GM12878 (cell line): ENCODE data around the gene INTS7. TPM values are rescaled to one million over a fixed set of nuclear protein-coding genes. Genes with fewer than 3 reads are reported as not detected.

Experiments used
- CREB1 ChIP-seq: IDR thresholded peaks from 2 replicates; pipeline ENCODE4 v1.6.1; 2012; ENCODE audit warnings: low read depth, mild to moderate bottlenecking, inconsistent platforms
- CUX1 ChIP-seq: IDR thresholded peaks from 2 replicates; pipeline ENCODE4 v1.6.1; 2012; ENCODE audit warnings: improper control_type of control experiment, low read depth, low read length; ENCODE audit not compliant: insufficient replicate concordance
- E2F8 ChIP-seq: fragments of 450-650 bp; IDR thresholded peaks from 2 replicates; pipeline ENCODE4 v1.6.1; 2018; ENCODE audit warnings: mild to moderate bottlenecking, low read depth, moderate library complexity; ENCODE audit not compliant: partially characterized antibody
- ESRRA ChIP-seq: IDR thresholded peaks from 2 replicates; pipeline ENCODE4 v1.6.1; 2012; ENCODE audit warnings: mild to moderate bottlenecking, low read length, improper control_type of control experiment
- KAT2A ChIP-seq: conservative IDR thresholded peaks from 2 replicates; pipeline ENCODE4 v1.6.1; 2011; ENCODE audit warnings: low read depth, low read length; ENCODE audit not compliant: control insufficient read depth
- MXI1 ChIP-seq: fragments of 150-350 bp; IDR thresholded peaks from 2 replicates; pipeline ENCODE4 v1.6.1; 2011; ENCODE audit warnings: low read depth, mild to moderate bottlenecking, inconsistent platforms, low read length, improper control_type of control experiment
- MYB ChIP-seq: fragments of 150-350 bp; IDR thresholded peaks from 2 replicates; pipeline ENCODE4 v1.6.1; 2014; ENCODE audit warnings: mild to moderate bottlenecking, low read depth, low read length, borderline replicate concordance
- RELB ChIP-seq: fragments of 450-650 bp; IDR thresholded peaks from 2 replicates; pipeline ENCODE4 v1.6.1; 2017; ENCODE audit warnings: low read depth, mild to moderate bottlenecking, moderate library complexity
- SIN3A ChIP-seq: IDR thresholded peaks from 2 replicates; pipeline ENCODE4 v1.6.1; 2012; ENCODE audit warnings: low read depth, low read length, improper control_type of control experiment
- SMAD5 ChIP-seq: IDR thresholded peaks from 2 replicates; pipeline ENCODE4 v1.6.1; 2016; ENCODE audit warnings: antibody characterized with exemption, low read depth
- STAT1 ChIP-seq: fragments of 450-650 bp; conservative IDR thresholded peaks from 2 replicates; pipeline ENCODE4 v1.6.1; 2014; ENCODE audit warnings: antibody characterized with exemption, mild to moderate bottlenecking
- SUZ12 ChIP-seq: fragments of 200-600 bp; sonication (generic); IDR thresholded peaks from one replicate; pipeline ENCODE4 v1.6.1; 2018; ENCODE audit warnings: antibody characterized with exemption, mild to moderate bottlenecking; ENCODE audit not compliant: unreplicated experiment
- ZBTB40 ChIP-seq: fragments of 450-650 bp; IDR thresholded peaks from 2 replicates; pipeline ENCODE4 v1.6.1; 2016; ENCODE audit warnings: mild to moderate bottlenecking, moderate library complexity, borderline replicate concordance
- ZNF384 ChIP-seq: IDR thresholded peaks from 2 replicates; pipeline ENCODE4 v1.6.1; 2012; ENCODE audit warnings: low read depth, mild to moderate bottlenecking, low read length, improper control_type of control experiment, borderline replicate concordance
- polyA plus RNA-seq, 11 experiments: library from polyadenylated mRNA; depleted of rRNA in 4 of 11; unstranded in 6 of 11; stranded (reverse) in 5 of 11; fragments of >200 nt; fragmentation: Nextera tagmentation in 4 of 11; fragmentation: Illumina TruSeq in 1 of 11; extraction: Ambion mirVana in 4 of 11; extraction: Trizol in 1 of 11; gene quantifications; 1 replicate in 1 of 11; 2 replicates in 10 of 11; pipeline versions ENCODE4 v1.2.1 to v1.2.3, GENCODE V29; 2011 to 2016; ENCODE audit warnings: inconsistent platforms in 2 of 11, missing spikeins in 2 of 11, low read depth in 1 of 11
- total RNA-seq, 4 experiments: library from RNA; depleted of rRNA in 3 of 4; stranded (reverse); fragments of >200 nt in 3 of 4; fragmentation: Illumina TruSeq in 1 of 4; extraction: Trizol in 1 of 4; gene quantifications; 2 replicates each; pipeline versions ENCODE4 v1.2.1 to v1.2.3, GENCODE V29; 2013 to 2021

INTS7 gene
- total and polyA plus RNA-seq, 10 of the 15 experiments (the other 5 are each of a cell fraction or from before 2014, with no cell fraction given): 17.1 to 49.1 (median 26.8) TPM

GRCh38 chr1:211939876-211940468, 95.4 kb downstream of the INTS7 start (continued):
- TF ChIP-seq ZBTB40 (no peak; the same call in 1 of the 2 replicates), STAT1 (no peak), SMAD5 (no peak), CUX1 (peak; percentile 90), CREB1 (peak; percentile 79), MYB (no peak), ESRRA (no peak), SUZ12 (no peak), KAT2A (no peak), MXI1 (peak; percentile 90), ZNF384 (peak; percentile 48), RELB (peak; percentile 98), E2F8 (no peak), SIN3A (no peak)
